H1 (cell line): ENCODE data around the gene ERN2. TPM values are rescaled to one million over a fixed set of nuclear protein-coding genes. Genes with fewer than 3 reads are reported as not detected.

Source experiments
- CBX5 ChIP-seq: fragments of 300-800, 300-1000 bp; sonication (generic); IDR thresholded peaks from 2 replicates; pipeline ENCODE4 v1.7.1; 2016; ENCODE audit warnings: antibody characterized with exemption, low read length, low read depth
- CEBPB ChIP-seq: IDR thresholded peaks from 2 replicates; pipeline ENCODE4 v1.6.1; 2012; ENCODE audit warnings: low read depth, low read length
- HDAC2 ChIP-seq, 2 experiments: fragments of 300-600 bp in 1 of 2; sonication (generic) in 1 of 2; IDR thresholded peaks; 2 replicates each; pipeline ENCODE4 v1.6.1; 2011 to 2012; ENCODE audit warnings: low read depth in 2 of 2, low read length in 2 of 2, mild to moderate bottlenecking in 2 of 2, moderate library complexity in 2 of 2, borderline replicate concordance in 1 of 2, inconsistent platforms in 1 of 2
- NANOG ChIP-seq: IDR thresholded peaks from 2 replicates; pipeline ENCODE4 v1.6.1; 2011; ENCODE audit warnings: low read length, low read depth, mild to moderate bottlenecking, inconsistent platforms; ENCODE audit not compliant: insufficient read depth, poor library complexity, severe bottlenecking
- RAD21 ChIP-seq, 2 experiments: IDR thresholded peaks in 1 of 2; conservative IDR thresholded peaks in 1 of 2; 2 replicates each; pipeline ENCODE4 v1.6.1; 2011; ENCODE audit warnings: low read depth in 2 of 2, low read length in 2 of 2, improper control_type of control experiment in 1 of 2, inconsistent platforms in 1 of 2, mild to moderate bottlenecking in 1 of 2, moderate library complexity in 1 of 2
- SP4 ChIP-seq: IDR thresholded peaks from 2 replicates; pipeline ENCODE4 v1.6.1; 2012; ENCODE audit warnings: low read length, inconsistent platforms
- SRF ChIP-seq: IDR thresholded peaks from 2 replicates; pipeline ENCODE4 v1.6.1; 2011; ENCODE audit warnings: mild to moderate bottlenecking, low read depth, low read length, moderate library complexity
- polyA plus RNA-seq, 7 experiments: library from polyadenylated mRNA; depleted of rRNA in 3 of 7; stranded (reverse) in 5 of 7; unstranded in 2 of 7; fragments of >200 nt in 5 of 7; fragments of 200-250 nt in 2 of 7; gene quantifications; 1 replicate in 5 of 7; 2 replicates in 1 of 7; 4 replicates in 1 of 7; pipeline versions ENCODE4 v1.2.1 to v1.2.3, GENCODE V29; 2011 to 2013; ENCODE audit warnings: missing spikeins in 2 of 7, mixed read lengths in 2 of 7
- total RNA-seq: library from RNA; stranded (reverse); fragmentation: NEBNext Ultra II Directional; extraction: Animal tissue kit (Norgen Biotek cat#: 25700); gene quantifications from 2 replicates; pipeline ENCODE4 v1.2.1, GENCODE V29; 2021
- TF ChIP-seq, protein P1 (sequence below): fragments of 300-600 bp; sonication (generic); IDR thresholded peaks from 2 replicates; pipeline ENCODE4 v1.7.1; 2012; ENCODE audit warnings: low read length, moderate library complexity, mild to moderate bottlenecking, inconsistent platforms; ENCODE audit not compliant: insufficient replicate concordance

Gene ERN2
- total and polyA plus RNA-seq, 2 of the 8 experiments (the other 6 are each of a cell fraction or from before 2014, with no cell fraction given) = 2.4 to 4.4 TPM

DNA sequence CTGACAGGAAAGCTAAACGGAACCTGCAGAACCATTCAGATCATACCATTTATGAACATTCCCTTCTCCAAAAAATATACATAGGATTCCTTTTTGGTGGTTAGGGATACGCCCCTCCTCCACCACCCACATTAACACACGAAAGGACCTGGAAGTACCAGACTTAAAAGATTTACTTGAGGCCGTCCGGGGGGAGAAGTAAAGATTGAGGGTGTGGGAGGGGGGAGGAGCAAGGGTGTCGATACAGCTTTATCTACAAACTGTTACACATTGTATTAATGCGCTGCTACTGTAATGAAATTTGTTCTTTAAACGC lies 72.4 kb downstream of the ERN2 start (continued):
- TF ChIP-seq, protein P1, sequence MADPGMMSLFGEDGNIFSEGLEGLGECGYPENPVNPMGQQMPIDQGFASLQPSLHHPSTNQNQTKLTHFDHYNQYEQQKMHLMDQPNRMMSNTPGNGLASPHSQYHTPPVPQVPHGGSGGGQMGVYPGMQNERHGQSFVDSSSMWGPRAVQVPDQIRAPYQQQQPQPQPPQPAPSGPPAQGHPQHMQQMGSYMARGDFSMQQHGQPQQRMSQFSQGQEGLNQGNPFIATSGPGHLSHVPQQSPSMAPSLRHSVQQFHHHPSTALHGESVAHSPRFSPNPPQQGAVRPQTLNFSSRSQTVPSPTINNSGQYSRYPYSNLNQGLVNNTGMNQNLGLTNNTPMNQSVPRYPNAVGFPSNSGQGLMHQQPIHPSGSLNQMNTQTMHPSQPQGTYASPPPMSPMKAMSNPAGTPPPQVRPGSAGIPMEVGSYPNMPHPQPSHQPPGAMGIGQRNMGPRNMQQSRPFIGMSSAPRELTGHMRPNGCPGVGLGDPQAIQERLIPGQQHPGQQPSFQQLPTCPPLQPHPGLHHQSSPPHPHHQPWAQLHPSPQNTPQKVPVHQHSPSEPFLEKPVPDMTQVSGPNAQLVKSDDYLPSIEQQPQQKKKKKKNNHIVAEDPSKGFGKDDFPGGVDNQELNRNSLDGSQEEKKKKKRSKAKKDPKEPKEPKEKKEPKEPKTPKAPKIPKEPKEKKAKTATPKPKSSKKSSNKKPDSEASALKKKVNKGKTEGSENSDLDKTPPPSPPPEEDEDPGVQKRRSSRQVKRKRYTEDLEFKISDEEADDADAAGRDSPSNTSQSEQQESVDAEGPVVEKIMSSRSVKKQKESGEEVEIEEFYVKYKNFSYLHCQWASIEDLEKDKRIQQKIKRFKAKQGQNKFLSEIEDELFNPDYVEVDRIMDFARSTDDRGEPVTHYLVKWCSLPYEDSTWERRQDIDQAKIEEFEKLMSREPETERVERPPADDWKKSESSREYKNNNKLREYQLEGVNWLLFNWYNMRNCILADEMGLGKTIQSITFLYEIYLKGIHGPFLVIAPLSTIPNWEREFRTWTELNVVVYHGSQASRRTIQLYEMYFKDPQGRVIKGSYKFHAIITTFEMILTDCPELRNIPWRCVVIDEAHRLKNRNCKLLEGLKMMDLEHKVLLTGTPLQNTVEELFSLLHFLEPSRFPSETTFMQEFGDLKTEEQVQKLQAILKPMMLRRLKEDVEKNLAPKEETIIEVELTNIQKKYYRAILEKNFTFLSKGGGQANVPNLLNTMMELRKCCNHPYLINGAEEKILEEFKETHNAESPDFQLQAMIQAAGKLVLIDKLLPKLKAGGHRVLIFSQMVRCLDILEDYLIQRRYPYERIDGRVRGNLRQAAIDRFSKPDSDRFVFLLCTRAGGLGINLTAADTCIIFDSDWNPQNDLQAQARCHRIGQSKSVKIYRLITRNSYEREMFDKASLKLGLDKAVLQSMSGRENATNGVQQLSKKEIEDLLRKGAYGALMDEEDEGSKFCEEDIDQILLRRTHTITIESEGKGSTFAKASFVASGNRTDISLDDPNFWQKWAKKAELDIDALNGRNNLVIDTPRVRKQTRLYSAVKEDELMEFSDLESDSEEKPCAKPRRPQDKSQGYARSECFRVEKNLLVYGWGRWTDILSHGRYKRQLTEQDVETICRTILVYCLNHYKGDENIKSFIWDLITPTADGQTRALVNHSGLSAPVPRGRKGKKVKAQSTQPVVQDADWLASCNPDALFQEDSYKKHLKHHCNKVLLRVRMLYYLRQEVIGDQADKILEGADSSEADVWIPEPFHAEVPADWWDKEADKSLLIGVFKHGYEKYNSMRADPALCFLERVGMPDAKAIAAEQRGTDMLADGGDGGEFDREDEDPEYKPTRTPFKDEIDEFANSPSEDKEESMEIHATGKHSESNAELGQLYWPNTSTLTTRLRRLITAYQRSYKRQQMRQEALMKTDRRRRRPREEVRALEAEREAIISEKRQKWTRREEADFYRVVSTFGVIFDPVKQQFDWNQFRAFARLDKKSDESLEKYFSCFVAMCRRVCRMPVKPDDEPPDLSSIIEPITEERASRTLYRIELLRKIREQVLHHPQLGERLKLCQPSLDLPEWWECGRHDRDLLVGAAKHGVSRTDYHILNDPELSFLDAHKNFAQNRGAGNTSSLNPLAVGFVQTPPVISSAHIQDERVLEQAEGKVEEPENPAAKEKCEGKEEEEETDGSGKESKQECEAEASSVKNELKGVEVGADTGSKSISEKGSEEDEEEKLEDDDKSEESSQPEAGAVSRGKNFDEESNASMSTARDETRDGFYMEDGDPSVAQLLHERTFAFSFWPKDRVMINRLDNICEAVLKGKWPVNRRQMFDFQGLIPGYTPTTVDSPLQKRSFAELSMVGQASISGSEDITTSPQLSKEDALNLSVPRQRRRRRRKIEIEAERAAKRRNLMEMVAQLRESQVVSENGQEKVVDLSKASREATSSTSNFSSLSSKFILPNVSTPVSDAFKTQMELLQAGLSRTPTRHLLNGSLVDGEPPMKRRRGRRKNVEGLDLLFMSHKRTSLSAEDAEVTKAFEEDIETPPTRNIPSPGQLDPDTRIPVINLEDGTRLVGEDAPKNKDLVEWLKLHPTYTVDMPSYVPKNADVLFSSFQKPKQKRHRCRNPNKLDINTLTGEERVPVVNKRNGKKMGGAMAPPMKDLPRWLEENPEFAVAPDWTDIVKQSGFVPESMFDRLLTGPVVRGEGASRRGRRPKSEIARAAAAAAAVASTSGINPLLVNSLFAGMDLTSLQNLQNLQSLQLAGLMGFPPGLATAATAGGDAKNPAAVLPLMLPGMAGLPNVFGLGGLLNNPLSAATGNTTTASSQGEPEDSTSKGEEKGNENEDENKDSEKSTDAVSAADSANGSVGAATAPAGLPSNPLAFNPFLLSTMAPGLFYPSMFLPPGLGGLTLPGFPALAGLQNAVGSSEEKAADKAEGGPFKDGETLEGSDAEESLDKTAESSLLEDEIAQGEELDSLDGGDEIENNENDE = no peak
- TF ChIP-seq SP4 = no peak
- TF ChIP-seq NANOG = no peak
- TF ChIP-seq RAD21 (IDR thresholded peaks at IDR 0.05 in 1 of 2, conservative IDR thresholded peaks at IDR 0.05 in 1 of 2; ENCODE audit: low read depth in 2 of 2, low read length in 2 of 2) = no peak
- TF ChIP-seq CBX5 = no peak
- no peak for TF ChIP-seq CEBPB
- TF ChIP-seq SRF = no peak
- TF ChIP-seq HDAC2 (IDR thresholded peaks at IDR 0.05; ENCODE audit: borderline replicate concordance in 1 of 2, low read depth in 2 of 2, low read length in 2 of 2) = no peak
